K562 (cell line): ENCODE data around the gene CENPO. TPM values are rescaled to one million over a fixed set of nuclear protein-coding genes. Genes with fewer than 3 reads are reported as not detected.
A peak's percentile ranks its signal among the peaks of the same experiment; 100 is the strongest.

Experiments
- ESRRA ChIP-seq: fragments of 450-650 bp; IDR thresholded peaks from 2 replicates; pipeline ENCODE4 v1.6.1; 2014; ENCODE audit warnings: low read depth, mild to moderate bottlenecking, moderate library complexity, borderline replicate concordance
- ETV1 ChIP-seq: fragments of 450-650 bp; conservative IDR thresholded peaks from 2 replicates; pipeline ENCODE4 v1.6.1; 2016; ENCODE audit warnings: missing genetic modification characterization, control low read depth, low read depth, missing compliant biosample characterization
- HDAC1 ChIP-seq, 2 experiments: fragments of 450-650 bp; IDR thresholded peaks; 2 replicates each; pipeline ENCODE4 v1.6.1; 2016 to 2017; ENCODE audit warnings: inconsistent platforms in 1 of 2, mild to moderate bottlenecking in 1 of 2, moderate library complexity in 1 of 2
- NCOA1 ChIP-seq: fragments of 450-650 bp; IDR thresholded peaks from 2 replicates; pipeline ENCODE4 v1.6.1; 2016; ENCODE audit warnings: low read depth
- NR2C1 ChIP-seq, 2 experiments: fragments of 450-650 bp; IDR thresholded peaks; 2 replicates each; pipeline ENCODE4 v1.6.1; 2017; ENCODE audit warnings: mild to moderate bottlenecking in 2 of 2, antibody characterized with exemption in 1 of 2, inconsistent platforms in 1 of 2, missing compliant biosample characterization in 1 of 2, missing genetic modification characterization in 1 of 2
- SMARCA5 ChIP-seq: fragments of 450-650 bp; IDR thresholded peaks from 2 replicates; pipeline ENCODE4 v1.6.1; 2016
- STAT6 ChIP-seq: sonication (generic); formaldehyde crosslinking; IDR thresholded peaks from 2 replicates; pipeline ENCODE4 v1.8.1; 2023; ENCODE audit warnings: mild to moderate bottlenecking, missing genetic modification reagents
- TFAP4 ChIP-seq: sonication (generic); formaldehyde crosslinking; IDR thresholded peaks from 2 replicates; pipeline ENCODE4 v1.8.0; 2022; ENCODE audit warnings: missing genetic modification reagents, mild to moderate bottlenecking, moderate library complexity, borderline replicate concordance
- ZBTB43 ChIP-seq: sonication (generic); formaldehyde crosslinking; IDR thresholded peaks from 2 replicates; pipeline ENCODE4 v1.8.0; 2023; ENCODE audit warnings: mild to moderate bottlenecking, missing genetic modification reagents
- ZBTB7A ChIP-seq: IDR thresholded peaks from 2 replicates; pipeline ENCODE4 v1.6.1; 2011; ENCODE audit warnings: low read depth, mild to moderate bottlenecking, low read length, moderate library complexity, borderline replicate concordance; ENCODE audit not compliant: control insufficient read depth
- ZFP91 ChIP-seq: sonication (generic); formaldehyde crosslinking; IDR thresholded peaks from 2 replicates; pipeline ENCODE4 v1.8.0; 2022; ENCODE audit warnings: mild to moderate bottlenecking, missing genetic modification reagents
- ZNF609 ChIP-seq: sonication (generic); formaldehyde crosslinking; IDR thresholded peaks from 2 replicates; pipeline ENCODE4 v1.8.1; 2023; ENCODE audit warnings: missing genetic modification reagents, mild to moderate bottlenecking, borderline replicate concordance
- ZSCAN32 ChIP-seq: fragments of 450-650 bp; formaldehyde crosslinking; IDR thresholded peaks from 2 replicates; pipeline ENCODE4 v1.4.0; 2020; ENCODE audit warnings: mild to moderate bottlenecking, moderate library complexity
- polyA plus RNA-seq, 8 experiments: library from polyadenylated mRNA; depleted of rRNA in 4 of 8; stranded (reverse) in 5 of 8; unstranded in 3 of 8; fragments of >200 nt; fragmentation: Nextera tagmentation in 2 of 8; fragmentation: Illumina TruSeq in 1 of 8; extraction: Ambion mirVana in 2 of 8; extraction: Trizol in 1 of 8; gene quantifications; 2 replicates each; pipeline versions ENCODE4 v1.2.1 to v1.2.3, GENCODE V29; 2011 to 2014; ENCODE audit warnings: inconsistent platforms in 1 of 8, missing spikeins in 1 of 8
- total RNA-seq, 7 experiments: library from RNA; depleted of rRNA in 6 of 7; stranded (reverse); fragments of >200 nt in 6 of 7; fragmentation: Illumina TruSeq in 2 of 7; extraction: Trizol in 2 of 7; gene quantifications; 2 replicates each; pipeline versions ENCODE4 v1.2.1 to v1.2.3, GENCODE V29; 2011 to 2021; ENCODE audit warnings: low replicate concordance in 1 of 7

CENPO gene
- total and polyA plus RNA-seq, 9 of the 15 experiments (the other 6 are each of a cell fraction or from before 2014, with no cell fraction given) = 30.6 to 59.4 (median 38.9) TPM

- TF ChIP-seq TFAP4 (CRISPR knock-in tag) (no peak), SMARCA5 (0 out of 2 replicates have a peak, but pooled peaks have one; percentile 9), ZNF609 (CRISPR knock-in tag) (no peak), ZBTB43 (CRISPR knock-in tag) (0 out of 2 replicates have a peak, but pooled peaks have one; percentile 47), NCOA1 (no peak), ETV1 (tag) (no peak), HDAC1 (IDR thresholded peaks at IDR 0.05) (no peak), STAT6 (CRISPR knock-in tag) (no peak), ZBTB7A (no peak), ZSCAN32 (CRISPR knock-in tag) (no peak), NR2C1 (IDR thresholded peaks at IDR 0.05) (no peak), NR2C1 (tag; IDR thresholded peaks at IDR 0.05) (0 out of 2 replicates have a peak, but pooled peaks have one; percentile 10), ESRRA (no peak), ZFP91 (CRISPR knock-in tag) (no peak)
These were observed 717 bp upstream of the CENPO start (continued) for GRCh38 chr2:24792542-24792873.
